PFSK-1 (cell line): ENCODE data around the gene LPCAT1.

ENCODE experiments used
- POLR2AphosphoS5 ChIP-seq: IDR thresholded peaks from 2 replicates; pipeline ENCODE4 v1.6.1; 2012; ENCODE audit warnings: low read depth, mild to moderate bottlenecking, control low read depth, low read length, moderate library complexity
- REST ChIP-seq, 2 experiments: IDR thresholded peaks; 2 replicates each; pipeline versions ENCODE4 v1.6.1 to v1.8.0; 2011 to 2012; ENCODE audit warnings: low read depth in 2 of 2, low read length in 2 of 2, control low read depth in 1 of 2, inconsistent platforms in 1 of 2, mild to moderate bottlenecking in 1 of 2, moderate library complexity in 1 of 2; ENCODE audit not compliant: insufficient read depth in 1 of 2
- SIN3A ChIP-seq: IDR thresholded peaks from 2 replicates; pipeline ENCODE4 v1.6.1; 2012; ENCODE audit warnings: mild to moderate bottlenecking, low read length, moderate library complexity, borderline replicate concordance; ENCODE audit not compliant: insufficient read depth
- TAF1 ChIP-seq: IDR thresholded peaks from 2 replicates; pipeline ENCODE4 v1.6.1; 2012; ENCODE audit warnings: low read length, control low read depth, borderline replicate concordance; ENCODE audit not compliant: insufficient read depth

DNA sequence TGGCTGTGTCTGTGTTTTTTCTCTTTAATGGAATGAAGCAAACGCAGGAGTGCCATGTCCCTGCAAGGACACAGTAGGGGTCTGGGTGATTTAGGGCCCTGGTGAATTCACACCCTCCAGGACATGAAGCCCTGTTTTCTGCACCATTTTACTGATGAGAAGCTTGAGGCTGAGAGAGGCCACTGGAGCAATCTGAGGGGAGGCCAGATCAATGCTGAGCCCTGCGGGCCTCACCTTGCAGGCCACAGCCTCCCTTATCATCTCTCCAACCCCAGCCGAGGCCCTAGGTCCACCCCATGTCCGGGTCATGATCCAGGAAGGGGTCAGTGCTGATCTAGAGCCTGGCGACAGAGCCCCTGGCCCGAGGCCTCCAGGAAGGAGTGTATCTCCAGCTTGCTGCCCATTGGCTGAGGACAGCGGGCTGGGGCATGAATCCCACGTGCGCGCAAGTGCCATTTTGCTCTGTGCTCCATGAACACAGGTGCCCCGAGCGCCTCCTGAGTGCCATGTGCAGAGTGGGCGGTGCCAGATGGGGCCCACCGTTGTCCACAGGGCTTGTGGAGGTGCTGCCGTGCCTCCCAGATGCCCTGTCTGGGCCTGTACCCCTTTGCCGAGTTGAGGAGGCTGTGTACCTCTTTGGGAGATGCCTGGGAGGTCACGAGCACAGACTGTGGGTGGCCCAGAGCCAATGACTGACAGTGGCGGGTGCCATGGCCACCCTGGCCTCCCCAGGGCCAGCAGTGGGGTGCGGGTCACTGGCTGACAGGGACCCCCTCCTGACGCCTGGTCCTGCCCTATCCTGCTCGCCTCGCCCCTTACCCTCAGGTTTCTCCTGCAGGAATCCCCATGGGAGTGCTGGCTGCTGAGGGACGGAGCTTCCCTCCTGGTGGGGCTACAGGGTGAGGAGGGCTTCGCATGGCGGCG, 32.3 kb upstream of the LPCAT1 start:
- no peak for TF ChIP-seq POLR2AphosphoS5
- no peak for TF ChIP-seq SIN3A
- no peak for TF ChIP-seq REST (IDR thresholded peaks at IDR 0.05; ENCODE audit: insufficient read depth in 1 of 2, low read depth in 2 of 2, low read length in 2 of 2)
- TF ChIP-seq TAF1: no peak
